Daoy (cell line): ENCODE results near the gene SLC5A2. TPM values are rescaled to one million over a fixed set of nuclear protein-coding genes. Genes with fewer than 3 reads are reported as not detected.

Experiments used
- DNase-seq: peaks from one replicate; pipeline ENCODE4 v3.0.0-alpha.2; 2015; ENCODE audit warnings: low read depth
- total RNA-seq: library from RNA; depleted of rRNA; stranded (reverse); fragments of >200 nt; shearing (Covaris generic); gene quantifications from 2 replicates; pipeline ENCODE4 v1.2.3, GENCODE V29; 2014

Gene SLC5A2
- total RNA-seq, 1 experiment from 2014 or later: not detected

DNA sequence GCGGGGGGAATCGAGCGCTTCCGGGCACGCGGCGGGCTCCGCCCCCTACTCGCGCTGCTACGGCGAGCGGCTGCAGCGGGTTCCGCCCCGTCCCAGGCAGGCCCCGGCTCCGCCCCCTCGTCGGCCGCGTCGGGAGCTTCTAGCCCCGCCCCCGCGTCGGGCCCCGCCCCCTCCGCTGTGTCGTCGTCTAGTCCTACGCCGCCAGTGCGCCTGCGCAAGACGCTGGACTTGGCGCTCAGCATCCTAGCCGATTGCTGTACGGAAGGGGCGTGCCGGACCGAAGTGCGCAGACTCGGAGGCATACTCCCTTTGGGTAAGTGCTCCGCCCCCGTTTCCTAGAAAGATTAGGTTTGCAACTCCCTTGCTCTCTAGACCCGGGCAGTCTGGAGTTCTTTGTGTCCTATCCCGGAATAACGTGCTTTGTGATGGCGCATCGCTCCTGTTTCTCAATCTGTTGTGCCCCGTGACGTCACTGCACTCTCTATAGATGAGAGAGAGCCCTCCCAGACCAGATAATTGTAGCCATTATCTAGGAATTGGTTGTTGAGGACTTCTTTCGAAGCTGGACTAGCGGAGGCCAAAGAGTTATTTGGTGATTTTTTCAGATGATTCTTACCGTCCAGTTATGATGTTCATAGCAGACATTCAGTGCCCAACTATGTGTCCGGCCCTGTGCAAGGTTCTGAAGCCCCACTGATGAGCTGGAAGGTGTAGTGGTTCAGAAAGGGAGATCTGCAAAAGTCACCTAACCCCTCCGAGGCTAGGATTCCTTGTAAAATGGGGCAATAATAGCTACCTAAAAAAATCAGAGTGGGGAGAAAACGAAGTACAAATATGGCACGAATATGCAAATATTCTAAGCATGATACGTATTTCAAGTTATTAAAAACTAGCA is 23.0 kb upstream of the SLC5A2 start:
- peak; percentile 99 for DNase-seq

- no peak for DNase-seq
Measured at GRCh38 chr16:31460582-31461002, 22.3 kb upstream of the SLC5A2 start.

GRCh38 chr16:31461201-31461920 is 21.6 kb upstream of the SLC5A2 start:
- DNase-seq: no peak

GRCh38 chr16:31461921-31462804 is 20.8 kb upstream of the SLC5A2 start:
- no peak for DNase-seq

GRCh38 chr16:31464348-31464769 is 18.6 kb upstream of the SLC5A2 start:
- no peak for DNase-seq

- no peak for DNase-seq
Measured at GRCh38 chr16:31464781-31465260, 18.1 kb upstream of the SLC5A2 start.

DNA sequence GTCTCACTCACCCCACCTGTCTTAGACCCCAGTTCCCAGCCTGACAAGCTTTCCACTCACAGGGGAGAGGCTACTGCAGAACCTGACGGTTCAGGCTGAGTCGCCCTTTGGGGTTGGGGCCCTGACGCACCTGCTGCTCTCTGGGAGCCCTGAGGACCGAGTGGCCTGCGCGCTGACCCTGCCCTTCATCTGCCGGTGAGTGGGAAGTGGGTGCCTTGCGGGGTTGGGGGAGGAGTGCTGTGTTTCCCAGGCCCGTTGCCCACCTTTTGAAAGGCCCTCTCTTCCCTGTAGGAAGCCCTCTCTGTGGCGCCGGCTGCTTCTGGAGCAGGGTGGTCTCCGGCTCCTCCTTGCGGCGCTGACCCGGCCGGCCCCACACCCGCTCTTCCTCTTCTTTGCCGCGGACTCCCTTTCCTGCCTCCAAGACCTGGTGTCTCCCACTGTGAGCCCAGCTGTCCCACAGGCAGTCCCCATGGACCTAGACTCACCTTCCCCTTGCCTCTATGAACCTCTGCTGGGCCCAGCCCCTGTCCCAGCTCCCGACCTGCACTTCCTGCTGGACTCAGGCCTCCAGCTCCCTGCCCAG is 17.0 kb upstream of the SLC5A2 start:
- DNase-seq: no peak

- DNase-seq: no peak
Measured at GRCh38 chr16:31466381-31466841, 16.5 kb upstream of the SLC5A2 start.

DNA sequence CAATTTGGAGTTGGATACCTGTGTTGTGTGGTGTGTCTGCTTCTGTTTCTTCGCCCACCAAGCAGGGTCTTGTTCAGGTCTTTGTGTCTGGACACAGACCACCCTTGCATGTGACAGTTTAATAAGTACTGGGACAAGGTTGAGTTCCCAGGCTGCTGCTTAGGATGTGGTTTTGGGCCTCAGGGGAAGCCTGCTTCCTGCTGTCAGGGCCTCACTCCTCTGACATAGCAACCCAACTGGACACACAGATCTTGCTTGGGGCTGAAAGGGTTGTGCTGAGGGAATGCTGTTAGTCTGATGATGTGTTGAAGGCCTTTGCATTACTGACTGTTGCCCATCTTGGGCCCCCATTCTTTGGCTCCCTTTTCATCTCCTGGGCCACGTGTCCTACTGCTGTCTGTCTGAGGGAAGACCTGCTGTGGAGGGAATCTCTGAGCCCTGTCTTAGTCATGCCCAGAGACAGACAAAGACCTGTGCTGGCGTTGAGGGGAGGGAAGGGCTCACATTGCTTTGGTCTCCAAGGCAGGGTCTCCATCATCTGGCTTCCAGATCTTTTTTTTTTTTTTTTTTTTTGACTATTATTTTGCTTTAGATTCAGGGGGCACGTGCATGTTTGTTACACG is 15.7 kb upstream of the SLC5A2 start:
- DNase-seq: peak; percentile 55

- DNase-seq: no peak
Measured at GRCh38 chr16:31467858-31468257, 15.1 kb upstream of the SLC5A2 start.

- no peak for DNase-seq
Measured at GRCh38 chr16:31470615-31471014, 12.3 kb upstream of the SLC5A2 start.

DNA sequence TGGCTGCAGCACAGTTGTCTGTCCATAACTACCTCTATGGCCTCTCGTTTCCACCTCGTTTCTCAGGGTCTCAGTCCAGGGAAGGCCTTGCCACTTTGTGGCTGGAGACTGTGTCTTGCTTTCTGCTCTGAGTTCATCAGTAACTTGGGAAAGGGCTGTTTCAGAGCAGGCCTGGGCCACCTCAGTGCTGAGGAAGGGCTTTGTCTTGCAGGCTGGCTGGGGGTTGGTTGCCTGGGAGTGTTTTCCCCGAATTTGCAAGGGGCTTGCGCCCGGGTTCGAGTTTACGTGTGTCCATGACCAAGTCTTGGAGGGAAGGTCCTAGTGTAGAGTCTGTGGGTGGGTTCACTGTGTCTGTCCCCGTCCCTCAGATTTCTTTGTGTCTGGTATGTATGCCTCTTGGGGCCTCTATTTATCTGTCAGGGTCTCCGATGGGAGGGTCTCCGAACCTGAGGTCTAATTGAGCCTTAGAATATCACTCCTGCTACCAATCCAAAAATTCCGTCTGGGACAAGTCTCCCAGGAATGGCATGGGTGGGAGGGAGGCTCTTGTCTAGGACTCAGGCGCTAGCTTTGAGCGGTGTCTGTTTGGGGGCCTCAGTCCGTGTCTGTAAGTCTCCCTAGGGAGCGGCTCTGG is 11.6 kb upstream of the SLC5A2 start:
- no peak for DNase-seq

GRCh38 chr16:31471875-31472708 is 10.8 kb upstream of the SLC5A2 start, which contains the start of gene TGFB1I1:
Gene TGFB1I1, plus strand, starts transcription at chr16:31472152. Its CDS starts 37 bp downstream, at chr16:31472189.
- DNase-seq: peak; percentile 67

DNA sequence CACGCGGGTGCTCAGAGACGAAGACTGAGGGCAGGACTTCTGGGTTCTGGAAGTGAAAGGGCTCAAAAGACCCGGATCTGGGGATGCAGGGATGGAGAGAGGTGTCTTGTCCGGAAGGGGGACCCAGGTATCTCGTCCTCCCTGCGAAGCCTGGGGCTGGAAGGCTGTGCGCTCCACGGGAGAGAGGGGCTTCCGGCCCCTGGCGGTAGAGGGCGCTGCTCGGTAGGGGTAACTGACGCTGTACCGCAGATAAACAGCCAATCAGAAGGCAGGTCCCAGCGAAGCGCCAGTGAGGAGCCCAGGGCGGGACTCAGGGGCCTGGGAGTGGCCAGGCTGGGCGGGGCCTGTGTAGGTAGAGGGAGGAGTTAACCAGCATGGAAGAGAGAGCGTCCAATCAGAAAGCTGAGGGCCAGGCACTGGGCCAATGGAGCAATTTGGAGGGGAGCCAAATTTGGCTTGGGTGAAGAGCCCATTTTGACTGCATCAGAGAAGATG is 10.2 kb upstream of the SLC5A2 start:
- peak; percentile 76 for DNase-seq

- no peak for DNase-seq
Measured at GRCh38 chr16:31473264-31473984, 9.5 kb upstream of the SLC5A2 start.

- no peak for DNase-seq
Measured at GRCh38 chr16:31474173-31474714, 8.7 kb upstream of the SLC5A2 start.

DNA sequence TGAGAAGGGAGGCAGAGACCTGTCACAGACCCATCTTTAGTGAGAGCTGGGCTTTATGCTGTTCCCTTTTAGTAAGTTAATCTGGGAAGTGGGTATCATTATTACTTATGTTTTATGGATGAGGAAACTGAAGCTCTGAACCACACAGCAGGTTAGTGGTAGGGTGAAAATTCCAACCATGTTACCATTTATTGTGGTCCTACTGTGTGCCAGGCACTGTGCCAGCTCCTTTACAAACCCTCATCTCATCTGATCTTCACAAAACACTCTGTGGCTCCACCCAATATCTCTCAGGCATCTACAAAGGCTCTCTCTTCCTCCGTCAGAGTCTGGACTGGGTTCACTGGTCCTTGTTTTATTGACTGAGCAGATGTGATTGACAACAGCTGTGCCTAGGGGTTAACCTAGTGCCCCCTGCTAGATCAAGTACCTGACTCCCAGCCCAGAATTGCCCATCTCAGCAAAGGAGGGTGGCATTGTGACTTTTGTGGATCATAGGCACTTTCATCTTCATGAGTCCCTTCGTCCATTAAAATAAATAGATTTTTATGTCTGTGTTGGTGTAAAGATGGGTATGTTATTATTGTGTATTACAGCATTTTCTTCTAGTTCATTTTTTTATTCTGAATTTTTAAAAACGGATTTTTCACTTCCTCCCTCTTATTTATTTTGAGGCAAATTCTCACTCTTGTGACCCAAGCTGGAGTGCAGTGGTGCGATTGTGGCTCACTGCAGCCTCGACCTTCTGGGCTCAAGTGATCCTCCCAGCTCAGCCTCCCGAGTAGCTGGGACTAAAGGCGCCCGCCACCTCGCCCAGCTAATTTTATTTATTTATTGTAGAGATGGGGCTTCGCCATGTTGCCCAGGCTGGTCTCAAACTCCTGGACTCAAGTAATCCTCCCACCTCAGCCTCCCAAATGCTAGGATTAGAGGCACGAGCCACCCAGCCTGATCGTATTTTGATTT is 7.9 kb upstream of the SLC5A2 start:
- no peak for DNase-seq
